ENCODE measurements around the gene UBE2H.

Gene UBE2H

DNA sequence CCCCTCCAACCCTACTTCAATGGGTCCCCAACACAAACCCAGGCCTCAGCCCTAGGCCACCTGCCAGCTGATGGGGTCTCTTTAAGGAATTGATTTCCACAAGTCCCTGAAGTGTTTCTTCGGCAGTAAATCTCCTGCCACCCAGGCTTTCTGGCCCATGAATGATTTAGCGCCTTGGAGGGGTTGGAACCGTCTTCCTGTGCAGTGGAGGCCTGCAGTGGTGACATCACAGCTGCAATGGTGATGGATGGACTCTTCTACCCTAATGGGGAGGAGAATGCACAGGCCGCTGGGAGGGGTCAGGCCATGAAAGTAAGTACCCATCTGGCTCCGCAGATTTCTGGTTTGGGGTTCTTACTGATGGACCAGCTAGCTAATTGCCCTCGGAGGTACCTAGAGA lies 163.8 kb downstream of the UBE2H start:
- no peak overlapping the region for H3K4me3 Mint-ChIP-seq
- DNase-seq = no peak
- H3K36me3 Mint-ChIP-seq = no peaks in the 10 kb centered on the region
- no peaks in the 10 kb centered on the region for H3K9me3 Mint-ChIP-seq
- no peak overlapping the region for H3K27ac Mint-ChIP-seq
- H3K4me1 Mint-ChIP-seq = peaks cover 18% of the 10 kb centered on the region
- H3K27me3 Mint-ChIP-seq = peaks cover 84% of the 10 kb centered on the region
- CTCF ChIA-PET = no interaction called here

DNA sequence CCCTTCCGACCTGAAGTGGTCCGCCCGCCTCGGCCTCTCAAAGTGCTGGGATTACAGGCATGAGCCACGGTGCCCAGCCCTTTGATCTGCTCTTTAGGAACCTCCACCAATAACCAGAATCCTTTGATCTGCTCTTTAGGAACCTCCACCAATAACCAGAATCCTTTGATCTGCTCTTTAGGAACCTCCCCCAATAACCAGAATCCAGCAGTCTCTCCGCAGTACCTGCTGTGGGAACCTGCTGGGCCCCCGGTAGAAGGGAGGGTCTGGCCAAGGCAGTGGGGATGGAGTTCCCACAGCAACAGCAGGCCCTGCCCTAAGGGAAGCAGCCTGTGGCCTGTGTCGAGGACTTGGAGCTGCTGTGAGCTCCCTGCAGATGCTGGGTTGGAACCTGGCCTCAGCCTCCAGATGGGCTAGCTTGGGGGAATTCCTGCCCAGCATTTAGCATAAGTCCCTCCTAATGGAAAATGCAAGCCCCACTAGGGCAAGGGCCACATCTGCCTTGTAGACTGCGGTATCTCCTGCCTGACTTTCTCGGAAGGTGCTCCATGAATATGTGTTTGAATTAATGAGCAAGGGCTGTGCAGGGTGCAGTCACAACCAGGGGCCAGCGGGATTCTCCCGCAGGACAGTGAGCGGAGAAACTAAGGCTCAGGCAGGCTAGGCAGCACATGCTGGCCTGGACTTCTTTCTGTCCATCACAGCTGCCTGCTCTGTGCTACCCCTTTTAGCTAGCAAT lies 165.8 kb downstream of the UBE2H start:
- no peak for DNase-seq
- CTCF ChIA-PET = no interaction called here

DNA sequence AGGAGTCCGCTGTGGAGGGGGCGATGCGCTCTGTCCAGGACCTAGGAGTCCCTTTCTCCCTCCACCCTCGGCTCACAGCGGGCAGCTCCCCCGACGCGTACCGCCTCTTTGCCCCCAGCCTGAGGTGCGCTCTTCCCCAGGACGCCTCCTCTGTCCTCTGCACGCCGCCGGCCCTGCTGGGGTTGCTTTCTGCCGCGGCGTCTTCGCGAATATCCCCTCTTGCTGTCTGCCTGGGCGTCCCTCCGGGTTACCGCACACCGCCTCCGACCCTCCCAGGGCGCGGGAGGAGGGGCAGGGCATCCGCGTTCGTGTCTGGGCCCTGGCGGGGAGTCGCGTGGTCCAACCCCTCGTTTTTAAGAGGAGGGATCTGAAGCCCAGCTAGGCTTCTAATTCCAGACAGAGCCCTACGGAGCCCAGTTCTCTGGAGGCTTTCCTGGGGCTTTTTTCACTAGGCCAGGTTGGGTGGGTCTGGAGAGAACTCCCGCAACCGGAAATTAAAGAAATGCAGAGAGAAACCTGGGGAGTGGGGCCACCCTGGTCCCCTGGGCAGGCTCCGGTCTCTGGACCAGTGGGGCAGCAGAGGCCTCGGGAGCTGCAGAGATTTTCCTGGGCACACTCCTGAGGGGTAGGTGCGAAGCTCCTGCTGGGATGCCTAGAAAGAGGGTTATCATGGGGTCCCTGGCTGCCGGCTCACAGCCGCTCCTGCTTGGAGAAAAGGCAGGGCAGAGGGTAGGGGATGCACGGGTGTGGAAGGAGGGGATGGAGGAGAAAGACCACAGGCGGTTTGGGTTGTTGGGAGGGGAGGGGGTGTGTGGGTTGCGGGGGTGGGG lies 166.9 kb downstream of the UBE2H start:
- peaks cover 3% of the 10 kb centered on the region for H3K36me3 Mint-ChIP-seq
- DNase-seq = no peak
- H3K9me3 Mint-ChIP-seq = no peaks in the 10 kb centered on the region
- H3K27me3 Mint-ChIP-seq = peaks cover 99% of the 10 kb centered on the region
- H3K4me3 Mint-ChIP-seq = no peak overlapping the region
- H3K27ac Mint-ChIP-seq = peak overlapping the region; percentile 28
- CTCF ChIA-PET = no interaction called here
- H3K4me1 Mint-ChIP-seq = peaks cover 39% of the 10 kb centered on the region

More for the DNA sequence above, 165.8 kb downstream of the UBE2H start:
- Mint-ChIP-seq H3K4me1 (peaks cover 33% of the 10 kb centered on the region), H3K36me3 (peaks cover 2% of the 10 kb centered on the region), H3K4me3 (no peak overlapping the region), H3K9me3 (no peaks in the 10 kb centered on the region), H3K27ac (no peak overlapping the region), H3K27me3 (peaks cover 91% of the 10 kb centered on the region)

DNA sequence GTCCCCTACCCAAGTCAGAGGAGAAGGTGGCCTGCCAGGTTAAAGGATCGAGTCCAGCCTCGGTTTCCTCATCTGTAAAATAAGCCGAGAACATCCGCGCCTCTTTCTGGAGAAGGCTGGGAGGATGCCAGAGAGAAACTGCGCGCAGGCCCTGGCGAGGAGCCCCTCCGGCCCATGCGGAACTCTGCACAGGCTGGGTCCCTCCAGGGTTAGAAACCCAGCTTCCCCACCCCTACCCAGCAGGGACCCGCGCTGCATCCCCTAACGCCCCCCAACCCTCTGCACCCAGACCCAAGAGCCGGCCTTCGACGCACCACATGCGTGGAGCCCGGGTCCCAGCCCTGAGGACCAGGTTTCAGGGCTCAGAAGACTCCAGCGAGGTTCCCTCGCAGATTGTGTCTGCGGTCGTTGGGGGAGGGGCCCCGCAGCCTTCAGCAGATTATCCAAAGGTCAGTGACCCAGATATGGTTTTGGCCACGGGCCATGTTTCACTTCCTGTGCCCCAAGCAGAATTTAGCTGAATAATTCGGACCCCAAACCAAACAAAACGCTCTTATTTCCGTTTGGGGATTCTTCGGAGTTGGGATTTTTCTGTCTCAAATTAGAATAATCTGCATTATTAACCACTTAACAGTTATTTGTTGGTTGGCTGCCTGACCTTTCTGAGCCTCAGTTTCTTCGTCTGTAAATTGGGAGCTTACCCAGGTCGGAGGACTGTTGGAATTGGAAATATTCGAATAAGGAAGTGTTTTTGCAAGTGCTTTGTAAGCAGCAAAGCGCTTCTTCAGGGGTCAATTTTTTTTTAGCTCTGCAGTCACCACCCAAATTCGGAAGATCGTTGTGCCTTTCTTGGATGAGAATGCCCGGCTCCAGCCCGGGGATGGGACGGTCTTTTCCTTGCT lies 167.7 kb downstream of the UBE2H start:
- CTCF ChIA-PET = no interaction called here
- H3K27ac Mint-ChIP-seq = no peak overlapping the region

DNA sequence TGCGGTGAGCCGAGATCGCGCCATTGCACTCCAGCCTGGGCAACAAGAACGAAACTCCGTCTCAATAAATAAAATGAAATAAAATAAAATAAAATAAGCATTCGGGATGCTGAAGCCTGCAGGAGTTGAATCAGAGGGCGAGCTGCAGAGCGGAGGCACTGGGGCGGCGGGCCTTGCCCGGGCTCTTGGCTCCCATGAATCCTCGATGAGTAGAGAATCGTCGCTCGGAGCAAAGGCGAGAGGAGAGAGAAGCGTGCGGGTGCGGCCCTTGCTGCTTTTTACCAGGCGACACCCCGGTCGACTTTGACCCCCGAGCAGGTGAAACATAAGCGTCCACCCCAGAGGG lies 168.3 kb downstream of the UBE2H start:
- CTCF ChIA-PET = no interaction called here
- Mint-ChIP-seq H3K4me1 (peaks cover 39% of the 10 kb centered on the region), H3K4me3 (no peak overlapping the region)

More for the DNA sequence above, 167.7 kb downstream of the UBE2H start:
- peaks cover 98% of the 10 kb centered on the region for H3K27me3 Mint-ChIP-seq
- DNase-seq = no peak
- peaks cover 3% of the 10 kb centered on the region for H3K36me3 Mint-ChIP-seq
- H3K4me3 Mint-ChIP-seq = no peak overlapping the region
- H3K4me1 Mint-ChIP-seq = peaks cover 39% of the 10 kb centered on the region
- H3K9me3 Mint-ChIP-seq = no peaks in the 10 kb centered on the region

DNA sequence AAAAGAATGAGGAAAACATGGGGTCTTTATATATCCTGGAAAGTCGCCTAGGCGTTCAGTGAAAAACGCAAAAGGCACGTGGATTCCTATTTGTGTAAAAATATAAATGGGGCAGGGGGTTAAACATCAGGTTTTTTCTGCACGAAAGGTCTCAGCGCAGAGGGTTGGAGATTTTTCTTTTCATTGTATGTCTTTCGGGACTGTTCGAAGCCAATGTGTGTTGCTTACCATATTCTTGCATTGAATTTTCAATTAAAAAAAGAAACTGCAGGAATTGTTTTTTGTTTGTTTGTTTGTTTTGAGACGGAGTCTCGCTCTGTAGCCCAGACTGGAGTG lies 169.2 kb downstream of the UBE2H start:
- Mint-ChIP-seq H3K27me3 (peaks cover 99% of the 10 kb centered on the region), H3K9me3 (no peaks in the 10 kb centered on the region), H3K4me3 (peak overlapping the region; percentile 18), H3K27ac (peak overlapping the region; percentile 65), H3K36me3 (peaks cover 3% of the 10 kb centered on the region), H3K4me1 (peaks cover 39% of the 10 kb centered on the region)
- CTCF ChIA-PET = no interaction called here
- no peak for DNase-seq

More for the DNA sequence above, 168.3 kb downstream of the UBE2H start:
- H3K9me3 Mint-ChIP-seq = no peaks in the 10 kb centered on the region
- DNase-seq = no peak
- no peak overlapping the region for H3K27ac Mint-ChIP-seq
- peaks cover 3% of the 10 kb centered on the region for H3K36me3 Mint-ChIP-seq
- peaks cover 99% of the 10 kb centered on the region for H3K27me3 Mint-ChIP-seq

DNA sequence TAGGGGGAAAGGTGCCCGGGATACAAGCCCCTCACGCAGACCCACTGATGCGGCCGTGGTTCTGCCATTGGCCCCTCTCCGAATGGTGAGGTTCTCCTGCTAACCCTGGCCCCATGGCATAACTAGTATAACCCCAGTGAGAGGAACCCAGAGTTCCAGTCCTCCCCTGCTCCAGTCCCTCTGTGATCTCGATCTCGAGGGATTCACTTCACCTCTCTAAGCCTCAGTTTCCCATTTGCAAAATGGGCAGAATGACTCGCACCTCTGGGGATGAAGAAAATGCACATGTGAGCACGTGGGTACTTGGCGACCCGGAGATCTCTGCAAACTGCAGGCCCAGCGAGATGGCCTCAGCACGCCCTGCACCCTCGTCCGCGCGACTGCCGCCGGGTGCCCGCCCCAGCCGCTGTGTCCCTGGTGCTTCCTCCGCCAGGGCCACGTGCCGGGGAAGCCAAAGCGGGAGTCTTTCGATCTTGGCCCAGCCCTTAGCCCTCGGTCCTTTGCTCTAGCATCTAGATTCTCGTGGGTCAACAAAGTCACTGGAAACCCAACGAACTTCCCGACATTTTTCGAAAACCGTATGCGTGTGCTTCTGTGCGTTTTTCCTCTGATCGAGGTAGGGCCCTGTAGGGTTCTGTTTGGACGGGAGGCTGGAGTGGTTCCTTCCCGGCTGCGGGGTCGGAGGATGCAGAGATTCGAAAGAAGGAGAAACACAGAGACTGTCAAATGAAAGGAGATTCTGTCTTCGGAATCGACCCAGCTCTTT lies 169.8 kb downstream of the UBE2H start:
- H3K36me3 Mint-ChIP-seq = peaks cover 3% of the 10 kb centered on the region
- H3K27ac Mint-ChIP-seq = peak overlapping the region; percentile 65
- no peak for DNase-seq
- CTCF ChIA-PET = no interaction called here
- peak overlapping the region; percentile 47 for H3K4me3 Mint-ChIP-seq
- H3K4me1 Mint-ChIP-seq = peaks cover 43% of the 10 kb centered on the region
- H3K27me3 Mint-ChIP-seq = peaks cover 99% of the 10 kb centered on the region
- no peaks in the 10 kb centered on the region for H3K9me3 Mint-ChIP-seq

DNA sequence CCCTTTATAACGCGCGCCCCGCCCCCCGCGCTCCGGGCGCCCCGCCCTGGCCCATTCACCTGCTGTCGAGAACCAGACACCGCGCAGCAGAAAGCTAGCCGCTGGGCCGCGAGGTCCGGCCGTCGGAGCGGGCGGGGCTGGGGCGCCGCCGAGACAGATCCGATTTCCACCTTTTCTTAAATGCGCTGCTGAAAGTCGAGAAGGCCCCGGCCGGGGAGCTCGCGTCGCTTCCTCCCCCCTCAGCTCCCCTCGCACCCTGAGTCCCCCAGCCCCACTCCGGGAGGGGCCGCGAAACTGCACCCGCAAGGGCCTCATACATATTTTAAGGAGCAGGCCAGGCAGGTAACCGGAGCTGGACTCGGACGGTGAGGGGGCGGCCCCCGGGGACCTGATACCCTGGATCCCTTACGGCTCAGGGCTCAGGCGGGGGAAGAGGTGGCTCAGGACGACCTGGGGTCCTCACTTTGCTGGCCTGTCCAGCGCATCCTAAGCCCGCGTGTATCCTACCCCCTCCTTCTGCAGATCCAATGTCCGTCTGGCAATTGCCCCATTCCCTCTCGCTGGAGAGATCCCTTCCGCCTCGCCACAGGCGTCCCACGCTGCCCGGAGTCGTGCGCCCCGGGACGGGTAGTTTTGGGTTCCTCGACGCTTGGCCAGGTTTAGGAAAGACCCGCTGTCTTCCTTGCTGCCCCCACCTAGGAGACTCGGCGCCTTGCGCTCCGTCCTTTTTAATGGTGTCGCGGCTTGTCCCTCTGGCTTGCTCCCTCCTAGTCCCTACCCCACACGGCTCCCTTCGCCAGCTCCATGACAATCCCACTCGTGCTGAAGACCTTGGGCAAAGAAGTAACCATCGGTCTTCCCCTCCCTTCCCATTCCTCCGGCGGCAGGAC lies 170.6 kb downstream of the UBE2H start:
- H3K4me3 Mint-ChIP-seq = peak overlapping the region; percentile 47
- peak; percentile 36 for DNase-seq
- H3K27me3 Mint-ChIP-seq = peaks cover 99% of the 10 kb centered on the region
- H3K9me3 Mint-ChIP-seq = no peaks in the 10 kb centered on the region
- CTCF ChIA-PET = interaction anchor here (0.9 to 1.7 kb wide), 2 partner anchors 48 to 169 kb away, joined by 3 to 6 read pairs; no protein-coding TSS in a partner anchor
- H3K4me1 Mint-ChIP-seq = peaks cover 43% of the 10 kb centered on the region
- peaks cover 3% of the 10 kb centered on the region for H3K36me3 Mint-ChIP-seq
- peak overlapping the region; percentile 12 for H3K27ac Mint-ChIP-seq

DNA sequence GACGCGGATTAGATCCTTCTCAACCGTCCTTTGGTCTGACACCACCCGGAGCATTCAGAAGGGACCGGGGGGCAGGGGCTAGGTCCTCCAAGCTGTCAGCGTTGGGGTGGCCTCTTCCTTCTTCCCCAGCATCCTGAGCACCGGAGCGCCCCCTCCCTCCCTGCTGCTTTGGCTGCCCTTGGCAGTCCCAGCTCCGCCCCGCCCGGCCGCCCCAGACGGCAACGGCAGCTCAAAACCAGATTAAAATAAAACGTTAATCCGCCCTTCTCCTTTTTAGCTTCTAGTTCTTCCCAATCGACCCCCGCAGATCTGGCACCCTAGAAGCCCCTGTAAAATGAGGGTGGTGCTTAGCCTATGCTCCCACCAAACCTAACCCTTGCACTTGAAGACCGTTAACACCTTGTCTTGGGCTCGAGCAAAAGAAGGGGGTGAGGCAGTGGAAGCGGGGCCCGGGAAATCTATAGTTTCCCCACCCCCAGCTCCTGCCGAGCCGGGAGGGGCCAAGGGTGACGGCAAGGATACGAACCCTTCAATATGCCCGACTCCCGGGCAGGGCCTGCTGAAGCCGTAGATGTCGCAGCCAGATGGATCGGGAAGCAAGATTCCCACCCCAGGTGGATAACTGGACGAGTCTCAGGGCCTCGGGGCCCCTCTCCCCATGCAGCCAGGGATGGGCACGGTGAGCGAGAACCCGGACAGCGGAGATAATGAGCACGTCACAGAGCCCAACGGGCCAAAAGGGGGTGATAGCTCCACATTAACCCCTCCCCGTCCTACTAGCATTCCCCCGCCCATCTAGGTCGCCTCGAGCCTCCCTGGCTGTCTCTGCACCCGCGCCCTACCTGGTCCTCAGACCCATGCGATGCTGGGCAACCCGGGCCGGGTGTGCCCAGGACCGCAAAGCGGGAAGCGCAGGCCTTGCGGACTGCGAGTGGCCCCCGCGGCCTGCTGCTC lies 171.5 kb downstream of the UBE2H start:
- Mint-ChIP-seq H3K4me3 (peak overlapping the region; percentile 71), H3K27me3 (peaks cover 99% of the 10 kb centered on the region), H3K36me3 (peaks cover 3% of the 10 kb centered on the region), H3K9me3 (no peaks in the 10 kb centered on the region), H3K27ac (peak overlapping the region; percentile 49), H3K4me1 (peaks cover 40% of the 10 kb centered on the region)
- DNase-seq = peak; percentile 54
- CTCF ChIA-PET = interaction anchor here (0.9 to 1.7 kb wide), 2 partner anchors 49 to 168 kb away, joined by 3 to 6 read pairs; no protein-coding TSS in a partner anchor
